Natural killer cell treated with Interleukin-12 subunit alpha and Interleukin-12 subunit beta and Interleukin-15 and Interleukin-18, amount 100 ng/mL, for 72 hours (primary cell): ENCODE data around the gene TRIM9. TPM values are rescaled to one million over a fixed set of nuclear protein-coding genes. Genes with fewer than 3 reads are reported as not detected.

Experiments used
- ATAC-seq, 2 donors: fragments of 150-1000 bp; cut with Tn5 transposase in 1 of 2; sonication (Bioruptor Pico), chemical (Tn5 transposase) in 1 of 2; 2 replicates each; pipeline ENCODE4 v1.10.0; 2021
- DNase-seq: peaks from one replicate; pipeline ENCODE4 v3.0.0; 2022; ENCODE audit warnings: low spot score
- H3K27ac Mint-ChIP-seq, 2 donors: 1 replicate in 1 of 2; 2 replicates in 1 of 2; pipeline ENCODE4 v1.8.0; 2022; ENCODE audit warnings: mixed read lengths in 2 of 2, mild to moderate bottlenecking in 1 of 2, moderate library complexity in 1 of 2
- H3K27me3 Mint-ChIP-seq, 2 donors: 1 replicate in 1 of 2; 2 replicates in 1 of 2; pipeline ENCODE4 v1.8.0; 2022; ENCODE audit warnings: mixed read lengths in 2 of 2
- H3K36me3 Mint-ChIP-seq: one replicate; pipeline ENCODE4 v1.8.0; 2022; ENCODE audit warnings: mixed read lengths
- H3K4me1 Mint-ChIP-seq, 2 donors: 1 replicate in 1 of 2; 2 replicates in 1 of 2; pipeline ENCODE4 v1.8.0; 2022; ENCODE audit warnings: low read depth in 2 of 2, mixed read lengths in 2 of 2, mild to moderate bottlenecking in 1 of 2
- H3K4me3 Mint-ChIP-seq: one replicate; pipeline ENCODE4 v1.8.0; 2022; ENCODE audit warnings: mixed read lengths
- H3K9me3 Mint-ChIP-seq: 2 replicates; pipeline ENCODE4 v1.8.0; 2022; ENCODE audit warnings: mixed read lengths
- total RNA-seq, 2 donors: library from RNA; stranded (reverse); gene quantifications; one replicate each; pipeline ENCODE4 v1.2.3, GENCODE V29; 2022

Gene TRIM9
- total RNA-seq, 2 donors from 2014 or later = 0.11 to 0.24 TPM

DNA sequence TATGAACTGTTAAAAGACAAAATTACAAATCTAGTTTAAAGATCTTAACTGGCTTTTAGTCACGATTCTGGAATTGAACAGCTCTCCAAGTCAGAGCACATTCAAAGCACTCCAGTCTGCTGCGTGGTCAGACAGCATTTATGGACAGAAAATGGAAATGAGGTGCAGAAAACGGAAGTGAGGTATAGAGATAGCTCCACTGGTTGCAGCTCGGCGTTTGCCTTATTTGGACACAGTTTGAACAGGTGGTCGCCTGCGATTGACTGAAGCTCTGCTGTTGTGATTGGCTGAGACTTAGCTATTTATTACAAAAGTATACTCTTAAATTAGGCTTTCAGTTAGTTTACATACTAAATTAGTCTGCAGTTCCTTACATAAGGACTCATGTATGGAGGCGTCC lies 28.3 kb downstream of the TRIM9 start:
- no peak overlapping the region for H3K27ac Mint-ChIP-seq
- peaks cover 3% of the 10 kb centered on the region for H3K9me3 Mint-ChIP-seq
- peaks cover 16 to 38% of the 10 kb centered on the region in 2 donors for H3K27me3 Mint-ChIP-seq
- no peak overlapping the region for H3K4me3 Mint-ChIP-seq
- ATAC-seq = no peak
- peaks cover 10% of the 10 kb centered on the region for H3K36me3 Mint-ChIP-seq
- H3K4me1 Mint-ChIP-seq = no peaks in the 10 kb centered on the region
- DNase-seq = no peak

DNA sequence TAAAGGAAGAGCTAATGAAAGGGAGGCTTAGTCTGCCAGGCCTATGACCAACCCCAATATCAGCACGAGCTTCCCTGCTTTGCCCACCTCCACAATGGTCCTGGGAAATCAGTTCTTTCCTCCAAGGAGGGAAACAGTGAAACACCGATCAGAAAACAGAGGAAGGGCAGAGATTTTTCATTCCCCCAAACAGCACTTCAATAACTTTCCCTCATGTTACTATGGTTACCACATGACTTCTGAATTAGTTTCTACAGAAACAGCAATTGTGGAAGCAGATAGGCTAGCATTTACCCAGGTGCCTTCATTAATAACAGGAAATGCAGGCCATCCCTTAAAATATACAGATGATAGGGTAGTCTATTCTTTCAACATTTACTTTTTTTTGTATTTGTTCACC lies 35.9 kb downstream of the TRIM9 start:
- peaks cover 10% of the 10 kb centered on the region for H3K36me3 Mint-ChIP-seq
- H3K4me3 Mint-ChIP-seq = no peak overlapping the region
- no peaks in the 10 kb centered on the region for H3K4me1 Mint-ChIP-seq
- no peak overlapping the region for H3K27ac Mint-ChIP-seq
- H3K27me3 Mint-ChIP-seq = peaks cover 17 to 22% of the 10 kb centered on the region in 2 donors
- H3K9me3 Mint-ChIP-seq = peaks cover 3% of the 10 kb centered on the region
- DNase-seq (no peak), ATAC-seq (no peak)

DNA sequence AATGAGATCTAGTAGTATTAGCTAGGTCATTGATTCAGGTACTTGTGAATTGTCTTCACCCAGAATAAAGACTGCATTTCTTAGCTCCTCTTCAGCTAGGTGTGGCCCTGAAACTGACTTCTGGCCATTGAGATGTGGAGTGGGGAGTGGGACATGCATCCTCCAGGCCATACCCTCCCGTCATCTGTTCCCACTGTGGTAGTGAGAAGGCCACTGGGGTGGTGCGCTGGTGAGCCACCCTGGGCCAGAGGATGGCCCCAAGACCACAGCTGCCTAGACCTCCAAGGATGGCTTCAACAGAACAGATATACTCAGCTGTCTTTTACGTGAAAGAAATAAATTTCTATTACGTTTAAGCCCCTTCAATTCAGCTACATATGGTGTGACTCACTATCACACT lies 36.5 kb downstream of the TRIM9 start:
- no peak overlapping the region for H3K27ac Mint-ChIP-seq
- H3K27me3 Mint-ChIP-seq = peaks cover 17 to 20% of the 10 kb centered on the region in 2 donors
- H3K4me3 Mint-ChIP-seq = no peak overlapping the region
- ATAC-seq (peak in 1 of 2 donors; percentile 55), DNase-seq (no peak)
- peaks cover 10% of the 10 kb centered on the region for H3K36me3 Mint-ChIP-seq
- H3K9me3 Mint-ChIP-seq = peaks cover 3% of the 10 kb centered on the region
- H3K4me1 Mint-ChIP-seq = no peaks in the 10 kb centered on the region

DNA sequence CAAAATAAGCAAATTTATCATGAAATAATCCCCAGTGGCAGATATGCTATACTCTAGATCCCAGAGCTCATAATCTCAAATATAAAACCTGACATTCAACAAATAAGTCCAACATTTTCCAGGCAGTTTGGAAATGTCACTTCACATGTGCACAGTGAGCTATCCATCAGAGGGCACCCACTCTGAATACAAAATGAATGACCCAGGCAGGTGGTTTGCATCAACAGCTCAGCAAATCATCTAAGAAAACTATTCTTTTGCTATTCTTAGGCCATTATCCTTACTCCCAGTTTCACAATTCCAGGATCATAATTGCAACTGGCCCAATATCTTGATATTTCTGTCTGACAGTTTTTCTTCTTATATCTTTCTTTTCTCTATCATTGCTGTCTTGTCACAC lies 38.5 kb downstream of the TRIM9 start:
- H3K27ac Mint-ChIP-seq = no peak overlapping the region
- no peaks in the 10 kb centered on the region for H3K36me3 Mint-ChIP-seq
- DNase-seq (no peak), ATAC-seq (no peak)
- no peak overlapping the region for H3K4me3 Mint-ChIP-seq
- no peaks in the 10 kb centered on the region for H3K9me3 Mint-ChIP-seq
- no peaks in the 10 kb centered on the region for H3K4me1 Mint-ChIP-seq
- peaks cover 5 to 7% of the 10 kb centered on the region in 2 donors for H3K27me3 Mint-ChIP-seq

DNA sequence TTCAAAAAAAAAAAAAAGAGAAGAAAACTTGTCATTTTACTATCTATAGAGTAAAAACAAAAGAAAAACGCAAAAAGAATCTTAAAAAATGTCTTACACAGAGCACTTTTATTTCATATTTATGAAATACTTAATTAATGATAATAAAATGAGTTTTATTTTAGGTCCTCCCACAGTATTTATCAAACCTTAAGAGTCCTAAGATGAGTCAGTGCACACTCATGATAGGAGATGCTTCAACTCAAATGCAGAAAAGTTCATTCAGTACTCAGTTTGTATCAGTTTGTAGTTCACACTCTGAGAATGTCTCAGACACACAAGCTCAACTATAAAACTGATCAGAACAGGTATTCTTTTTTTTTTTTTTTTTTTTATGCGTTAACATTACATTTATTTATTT lies 41.7 kb downstream of the TRIM9 start:
- ATAC-seq (no peak), DNase-seq (no peak)
- no peak overlapping the region for H3K4me3 Mint-ChIP-seq
- H3K27me3 Mint-ChIP-seq = peaks cover 5 to 7% of the 10 kb centered on the region in 2 donors
- no peaks in the 10 kb centered on the region for H3K9me3 Mint-ChIP-seq
- H3K4me1 Mint-ChIP-seq = no peaks in the 10 kb centered on the region
- no peak overlapping the region for H3K27ac Mint-ChIP-seq
- no peaks in the 10 kb centered on the region for H3K36me3 Mint-ChIP-seq

DNA sequence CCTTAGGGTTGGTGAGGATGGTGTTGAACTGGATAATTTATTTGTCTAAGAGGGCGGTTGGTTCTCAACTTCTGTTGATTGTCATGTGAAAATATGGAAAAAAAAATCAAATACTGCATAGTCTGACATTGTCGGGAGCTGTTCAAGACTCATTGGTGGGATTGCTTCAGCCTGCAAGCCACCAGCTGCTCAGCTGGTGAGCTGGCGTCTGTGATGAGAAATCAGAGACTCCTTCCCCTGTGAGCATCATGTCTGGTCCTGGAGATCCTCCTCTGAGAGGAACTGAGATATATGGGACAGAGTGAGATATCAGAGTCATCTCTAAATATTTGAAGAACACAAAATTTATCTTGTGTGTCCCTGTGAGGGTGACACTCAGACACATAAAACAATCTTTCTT lies 49.9 kb downstream of the TRIM9 start:
- Mint-ChIP-seq H3K27ac (no peak overlapping the region), H3K27me3 (peaks cover 3 to 16% of the 10 kb centered on the region in 2 donors), H3K36me3 (no peaks in the 10 kb centered on the region), H3K4me1 (no peaks in the 10 kb centered on the region), H3K4me3 (no peak overlapping the region), H3K9me3 (no peaks in the 10 kb centered on the region)
- ATAC-seq (no peak), DNase-seq (no peak)

DNA sequence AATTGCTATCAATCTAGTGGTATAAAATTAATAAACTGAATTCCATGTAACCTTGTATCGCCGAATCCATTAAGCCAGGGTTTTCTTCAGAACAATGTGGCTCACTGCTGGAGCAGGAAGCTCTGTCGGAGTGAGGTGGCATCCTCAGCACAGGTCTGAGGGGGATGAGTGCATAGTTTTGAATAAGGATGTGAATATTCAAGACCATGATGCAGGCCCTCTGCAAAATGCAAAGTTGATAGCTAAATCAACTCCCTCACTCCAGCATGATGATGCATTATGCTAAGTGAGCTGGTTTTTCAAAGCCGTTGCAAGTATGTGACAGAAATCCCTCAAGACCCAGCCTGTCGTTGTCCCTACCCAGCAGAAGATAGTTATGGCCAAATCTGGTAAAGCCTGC lies 53.0 kb downstream of the TRIM9 start:
- peaks cover 3 to 24% of the 10 kb centered on the region in 2 donors for H3K27me3 Mint-ChIP-seq

DNA sequence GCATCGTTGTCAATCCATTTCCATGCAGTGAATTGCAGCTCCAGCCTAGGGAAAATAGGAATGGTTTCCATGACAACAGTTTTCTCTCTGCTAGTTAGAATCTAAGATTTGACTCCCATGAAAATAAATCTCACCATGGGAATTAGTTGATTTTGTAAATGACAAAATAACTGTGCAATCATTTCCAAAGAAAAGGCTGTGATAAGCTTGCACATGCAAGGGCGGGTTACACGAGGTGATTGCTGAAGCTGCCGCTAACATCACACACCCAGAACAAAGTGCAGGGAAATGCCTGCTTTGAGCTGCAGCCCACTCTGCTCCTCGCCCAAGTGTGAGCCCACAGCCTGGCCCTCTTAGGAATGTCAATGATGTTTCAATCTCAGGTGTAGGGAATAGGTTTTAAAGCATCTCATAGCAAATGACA lies 53.8 kb downstream of the TRIM9 start:
- no peaks in the 10 kb centered on the region for H3K4me1 Mint-ChIP-seq
- ATAC-seq = no peak
- no peaks in the 10 kb centered on the region for H3K9me3 Mint-ChIP-seq
- no peak overlapping the region for H3K27ac Mint-ChIP-seq
- H3K36me3 Mint-ChIP-seq = no peaks in the 10 kb centered on the region
- H3K27me3 Mint-ChIP-seq = peaks cover 5 to 24% of the 10 kb centered on the region in 2 donors
- H3K4me3 Mint-ChIP-seq = no peak overlapping the region
- no peak for DNase-seq

More for the DNA sequence above, 53.0 kb downstream of the TRIM9 start:
- ATAC-seq (no peak), DNase-seq (no peak)
- Mint-ChIP-seq H3K4me3 (no peak overlapping the region), H3K36me3 (no peaks in the 10 kb centered on the region), H3K27ac (no peak overlapping the region), H3K4me1 (no peaks in the 10 kb centered on the region), H3K9me3 (no peaks in the 10 kb centered on the region)

DNA sequence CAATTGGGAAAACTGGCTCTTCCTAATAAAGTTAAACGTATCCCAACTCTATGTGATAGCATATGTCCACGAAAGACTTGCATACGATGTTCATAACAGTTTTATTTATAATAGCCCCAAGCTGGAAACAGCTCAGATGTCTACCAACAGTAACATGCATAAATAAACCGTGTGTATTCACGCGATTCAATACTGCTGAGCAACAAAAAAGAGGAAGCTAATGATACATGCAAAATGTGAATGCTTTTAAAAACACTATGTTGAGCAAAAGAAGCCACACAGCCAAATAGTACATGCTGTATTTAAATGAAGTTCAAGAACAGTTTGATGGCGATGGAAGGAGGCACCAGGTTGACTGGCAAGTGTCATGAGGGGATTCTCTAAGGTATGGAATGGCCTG lies 55.7 kb downstream of the TRIM9 start:
- Mint-ChIP-seq H3K27ac (no peak overlapping the region), H3K36me3 (no peaks in the 10 kb centered on the region), H3K4me3 (no peak overlapping the region), H3K4me1 (no peaks in the 10 kb centered on the region), H3K9me3 (no peaks in the 10 kb centered on the region), H3K27me3 (peaks cover 8 to 24% of the 10 kb centered on the region in 2 donors)
- DNase-seq (no peak), ATAC-seq (no peak)

DNA sequence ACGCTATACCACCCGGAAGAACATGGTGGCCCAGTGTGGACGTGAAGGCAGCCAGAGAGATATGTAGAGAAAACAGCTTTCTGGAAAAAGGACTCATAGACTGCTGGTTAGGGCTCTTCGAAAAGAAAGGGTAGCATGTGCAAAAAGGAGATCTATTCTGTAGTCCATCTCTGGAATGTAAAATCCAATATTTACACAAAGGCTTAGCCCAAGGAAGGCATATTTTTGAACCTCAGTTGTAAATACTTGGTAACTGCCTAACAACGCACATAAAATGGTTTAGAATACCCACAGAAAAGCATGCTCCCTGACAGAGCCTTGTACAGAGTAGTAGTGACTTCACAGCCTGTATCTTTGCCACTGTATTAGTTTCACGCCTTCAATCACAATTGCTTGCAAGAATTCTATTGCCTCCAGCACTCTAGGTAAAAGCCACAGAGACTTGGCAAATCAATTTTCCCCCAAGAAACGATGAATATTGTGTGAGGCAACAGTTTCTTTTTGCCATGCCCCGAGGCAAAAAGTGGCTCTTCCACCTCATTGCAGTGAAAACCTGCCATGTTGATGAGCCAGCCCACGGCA lies 59.2 kb downstream of the TRIM9 start:
- no peak for ATAC-seq
- DNase-seq = no peak
- Mint-ChIP-seq H3K4me1 (no peaks in the 10 kb centered on the region), H3K27ac (no peak overlapping the region), H3K4me3 (no peak overlapping the region), H3K27me3 (peaks cover 7 to 14% of the 10 kb centered on the region in 2 donors), H3K36me3 (no peaks in the 10 kb centered on the region), H3K9me3 (no peaks in the 10 kb centered on the region)

DNA sequence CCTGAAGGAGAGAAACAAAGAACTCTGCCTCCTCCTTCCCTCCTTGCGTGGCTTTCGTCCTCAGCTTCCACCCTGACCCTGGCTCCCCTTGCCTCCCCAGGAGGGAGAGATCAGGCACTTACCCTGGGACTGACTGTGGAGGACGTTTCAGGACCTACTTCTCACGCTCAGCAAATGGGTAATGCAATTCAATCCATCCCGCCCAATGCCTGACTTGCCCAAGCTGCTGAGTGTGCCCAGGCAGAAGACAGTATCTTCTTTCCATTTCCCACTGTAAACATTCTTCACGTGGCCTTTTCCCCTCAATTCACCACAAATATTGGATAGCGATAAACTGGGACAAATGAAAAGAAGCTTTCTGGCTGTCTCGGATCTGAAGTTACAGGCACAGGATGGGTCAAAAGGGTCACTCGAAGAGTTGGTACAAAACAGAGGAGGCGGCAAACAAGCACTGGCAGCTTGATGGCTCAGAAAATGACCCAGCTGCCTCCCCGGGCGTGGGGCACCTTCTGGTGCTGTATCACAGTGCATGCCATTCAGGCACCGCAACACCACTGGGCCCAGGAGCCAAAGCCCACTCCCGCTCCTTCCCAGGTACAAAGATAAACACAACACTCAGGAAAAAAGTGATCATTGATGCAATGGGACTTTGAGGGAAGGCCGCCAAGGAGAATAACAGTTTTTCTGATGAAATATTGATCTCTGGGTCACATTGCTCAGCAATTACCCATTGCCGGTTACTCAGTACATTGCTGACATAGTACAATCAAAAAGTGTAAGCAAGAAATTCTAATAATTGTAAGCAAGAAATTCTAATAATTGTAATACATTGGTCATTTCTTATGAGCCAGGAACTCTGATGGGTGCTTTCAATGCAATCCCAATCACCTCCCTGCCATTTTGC lies 65.8 kb downstream of the TRIM9 start:
- no peak overlapping the region for H3K4me3 Mint-ChIP-seq
- H3K36me3 Mint-ChIP-seq = no peaks in the 10 kb centered on the region
- peaks cover 9 to 20% of the 10 kb centered on the region in 2 donors for H3K27me3 Mint-ChIP-seq
- H3K9me3 Mint-ChIP-seq = no peaks in the 10 kb centered on the region
- ATAC-seq = no peak
- no peak overlapping the region for H3K27ac Mint-ChIP-seq
- H3K4me1 Mint-ChIP-seq = no peaks in the 10 kb centered on the region
- no peak for DNase-seq

DNA sequence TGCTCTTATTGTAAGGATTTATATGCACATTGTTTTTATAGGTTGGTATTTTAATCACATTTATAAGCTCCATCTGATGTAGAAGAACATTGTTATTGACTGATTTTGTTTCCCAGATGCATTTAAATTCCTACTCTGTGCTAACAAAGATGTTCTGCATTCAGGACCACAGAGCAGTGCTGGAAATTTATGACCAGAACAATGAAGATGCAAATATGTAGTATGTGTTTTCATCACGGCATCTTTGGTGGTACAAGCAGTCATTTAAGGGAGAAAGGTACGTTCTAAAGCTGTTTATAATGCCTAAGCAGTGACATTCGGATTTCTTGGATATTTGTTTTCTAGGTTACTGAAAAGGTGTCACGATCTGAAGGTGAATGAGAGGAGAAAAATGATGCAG lies 66.5 kb downstream of the TRIM9 start:
- ATAC-seq (no peak), DNase-seq (no peak)
- H3K36me3 Mint-ChIP-seq = no peaks in the 10 kb centered on the region
- no peak overlapping the region for H3K27ac Mint-ChIP-seq
- no peaks in the 10 kb centered on the region for H3K9me3 Mint-ChIP-seq
- peaks cover 9 to 20% of the 10 kb centered on the region in 2 donors for H3K27me3 Mint-ChIP-seq
- H3K4me3 Mint-ChIP-seq = no peak overlapping the region
- H3K4me1 Mint-ChIP-seq = no peaks in the 10 kb centered on the region

DNA sequence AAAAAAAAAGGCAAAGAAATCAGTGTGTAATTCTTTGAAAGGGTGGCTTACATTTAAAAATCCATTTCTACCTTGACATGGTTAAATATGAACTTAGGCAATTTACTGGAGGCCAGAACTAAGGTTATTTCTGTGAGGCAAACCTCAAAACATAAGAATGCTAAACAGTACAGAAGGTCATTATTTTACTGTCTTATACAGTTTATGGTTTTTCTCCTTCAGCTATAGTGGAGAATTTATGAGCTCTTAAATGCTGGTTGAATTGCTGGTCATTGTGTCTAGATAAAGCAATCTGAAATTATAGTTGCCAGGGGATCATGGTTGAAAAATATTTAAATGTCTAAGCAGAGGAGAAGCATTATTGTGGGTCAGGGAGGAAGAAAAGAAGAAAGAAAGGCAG lies 70.5 kb downstream of the TRIM9 start:
- ATAC-seq = no peak
- Mint-ChIP-seq H3K36me3 (no peaks in the 10 kb centered on the region), H3K4me1 (no peaks in the 10 kb centered on the region), H3K9me3 (no peaks in the 10 kb centered on the region), H3K27ac (no peak overlapping the region), H3K27me3 (peaks cover 6 to 13% of the 10 kb centered on the region in 2 donors), H3K4me3 (no peak overlapping the region)
- DNase-seq = no peak

DNA sequence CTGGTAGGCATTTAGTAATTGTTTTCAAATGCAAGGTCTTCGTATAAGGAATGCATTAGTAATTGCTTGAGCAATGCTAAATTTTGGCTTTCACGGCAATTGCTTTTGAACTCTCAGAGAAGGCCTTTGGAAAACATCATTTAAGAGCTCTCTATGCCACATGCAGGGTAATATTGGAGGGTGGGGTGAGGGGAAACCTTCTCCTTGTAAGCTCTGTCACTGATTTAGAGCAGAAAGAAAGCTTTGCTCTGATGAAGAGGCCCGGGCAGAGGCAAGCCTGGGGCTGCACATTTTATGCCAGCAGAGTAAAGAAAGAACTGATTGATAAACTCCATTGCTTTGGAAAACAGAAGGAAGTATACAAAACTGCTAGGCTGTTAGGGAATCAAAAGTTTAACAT lies 70.9 kb downstream of the TRIM9 start:
- no peak overlapping the region for H3K4me3 Mint-ChIP-seq
- peaks cover 6 to 13% of the 10 kb centered on the region in 2 donors for H3K27me3 Mint-ChIP-seq
- no peaks in the 10 kb centered on the region for H3K4me1 Mint-ChIP-seq
- DNase-seq (no peak), ATAC-seq (no peak)
- no peak overlapping the region for H3K27ac Mint-ChIP-seq
- no peaks in the 10 kb centered on the region for H3K9me3 Mint-ChIP-seq
- no peaks in the 10 kb centered on the region for H3K36me3 Mint-ChIP-seq
